ENCODE results near the gene CYP27B1.

CYP27B1 gene

DNA sequence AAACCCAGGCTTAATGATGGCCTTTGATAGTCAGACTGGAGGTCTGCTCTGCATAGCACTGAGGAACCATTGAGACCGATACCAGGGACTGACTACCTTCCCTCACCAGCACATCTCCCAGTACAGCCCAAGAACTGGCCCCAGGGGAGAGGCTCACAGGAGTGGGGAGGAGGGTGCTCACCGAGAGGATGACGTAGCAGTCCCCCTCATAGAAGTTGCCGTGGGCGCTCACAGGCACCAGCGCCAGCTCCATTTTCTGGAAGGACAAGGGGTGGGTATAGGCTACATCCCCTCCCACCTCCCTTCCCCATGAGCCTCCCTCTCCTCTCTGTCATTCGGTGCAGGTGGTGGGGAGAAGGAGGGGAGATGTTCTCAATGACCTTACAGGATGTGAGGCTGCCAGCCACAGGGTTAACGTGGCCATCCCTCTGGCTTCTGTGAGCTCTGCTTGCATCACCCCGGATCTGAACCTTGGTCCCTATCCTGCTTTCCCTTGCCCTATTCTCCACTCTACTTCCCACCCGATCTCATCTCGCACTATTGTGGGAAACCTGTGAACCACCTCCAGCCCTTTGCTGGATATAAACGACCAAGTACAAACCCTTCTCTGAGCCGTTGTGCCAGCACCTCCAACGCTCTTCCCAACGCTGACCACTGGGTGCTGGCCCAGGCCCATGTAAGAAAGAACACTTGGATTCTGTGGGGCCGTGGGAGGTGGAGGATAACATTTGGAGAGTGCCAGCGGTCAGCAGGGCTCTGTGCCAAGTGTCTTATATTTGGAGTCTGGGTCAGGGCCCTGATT is 47.3 kb upstream of the CYP27B1 start:
- TF ChIP-seq FOXM1 (IDR thresholded peaks at IDR 0.05; ENCODE audit: borderline replicate concordance, low read depth): no peak
- TF ChIP-seq CEBPB (IDR thresholded peaks at IDR 0.05): no peak
- no peak for TF ChIP-seq USF1 (IDR thresholded peaks at IDR 0.05)
- TF ChIP-seq, protein P1, sequence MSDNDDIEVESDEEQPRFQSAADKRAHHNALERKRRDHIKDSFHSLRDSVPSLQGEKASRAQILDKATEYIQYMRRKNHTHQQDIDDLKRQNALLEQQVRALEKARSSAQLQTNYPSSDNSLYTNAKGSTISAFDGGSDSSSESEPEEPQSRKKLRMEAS (IDR thresholded peaks at IDR 0.05): no peak
- no peak for TF ChIP-seq TEAD4 (IDR thresholded peaks at IDR 0.05)
- no peak for TF ChIP-seq EGR1 (IDR thresholded peaks at IDR 0.05)
- no peak for TF ChIP-seq RAD21 (IDR thresholded peaks at IDR 0.05; ENCODE audit: low read depth)
- TF ChIP-seq ZBTB7A (IDR thresholded peaks at IDR 0.05; ENCODE audit: low read depth): no peak
- no peak for TF ChIP-seq TAF1 (IDR thresholded peaks at IDR 0.05; ENCODE audit: low read depth)

DNA sequence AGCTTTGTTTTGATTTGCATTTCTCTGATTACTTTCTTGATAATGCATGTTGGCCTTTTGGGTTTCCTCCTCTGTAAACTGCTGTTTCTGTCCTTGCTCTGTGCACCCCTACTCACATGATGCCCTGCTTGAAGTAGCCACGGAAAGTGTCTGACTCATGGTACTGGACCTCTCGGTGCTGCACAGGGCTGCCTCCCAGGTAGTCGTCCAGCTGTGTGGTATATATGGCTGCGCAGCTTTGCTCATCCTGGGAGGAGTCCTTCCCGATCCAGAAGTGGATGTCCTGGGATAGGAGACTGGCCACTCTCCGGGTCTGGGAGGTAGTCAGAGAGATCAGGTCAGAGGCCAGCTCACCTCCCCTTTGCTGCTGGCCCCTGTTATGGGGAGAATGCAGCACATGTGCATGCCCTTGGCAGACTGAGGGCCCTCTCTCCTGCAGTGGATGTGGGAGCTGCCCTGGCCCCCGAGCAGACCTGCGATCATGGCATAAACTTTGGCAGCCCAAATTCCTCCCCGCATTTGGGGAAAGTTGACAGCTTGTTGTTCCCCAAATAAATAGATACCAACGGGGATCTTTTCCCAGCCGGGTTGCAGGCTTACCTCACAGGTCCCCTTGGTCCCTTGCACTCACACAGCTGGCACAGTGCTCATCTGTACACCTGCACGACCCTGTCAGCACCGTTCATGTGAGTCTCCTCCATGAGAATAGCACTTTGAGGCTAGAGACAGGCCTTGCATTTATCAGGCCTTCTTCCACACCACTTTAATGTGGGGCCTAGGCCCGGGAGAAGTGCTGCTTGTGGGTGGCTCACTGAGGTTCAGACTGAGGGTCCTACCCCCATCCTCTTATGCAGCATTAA is 46.5 kb upstream of the CYP27B1 start:
- no peak for TF ChIP-seq CREB1 (IDR thresholded peaks at IDR 0.05; ENCODE audit: low read depth)
- TF ChIP-seq EGR1 (IDR thresholded peaks at IDR 0.05): no peak
- TF ChIP-seq RAD21 (IDR thresholded peaks at IDR 0.05; ENCODE audit: low read depth): no peak
- no peak for TF ChIP-seq TAF1 (IDR thresholded peaks at IDR 0.05; ENCODE audit: low read depth)
- TF ChIP-seq ZBTB7A (IDR thresholded peaks at IDR 0.05; ENCODE audit: low read depth): no peak
- TF ChIP-seq FOXM1 (IDR thresholded peaks at IDR 0.05; ENCODE audit: borderline replicate concordance, low read depth): no peak
- TF ChIP-seq TEAD4 (IDR thresholded peaks at IDR 0.05): no peak
- TF ChIP-seq NFIC (IDR thresholded peaks at IDR 0.05): no peak
- no peak for TF ChIP-seq EP300 (IDR thresholded peaks at IDR 0.05; ENCODE audit: borderline replicate concordance)
- no peak for TF ChIP-seq YY1 (IDR thresholded peaks at IDR 0.05; ENCODE audit: low read depth)
- TF ChIP-seq, protein P2, sequence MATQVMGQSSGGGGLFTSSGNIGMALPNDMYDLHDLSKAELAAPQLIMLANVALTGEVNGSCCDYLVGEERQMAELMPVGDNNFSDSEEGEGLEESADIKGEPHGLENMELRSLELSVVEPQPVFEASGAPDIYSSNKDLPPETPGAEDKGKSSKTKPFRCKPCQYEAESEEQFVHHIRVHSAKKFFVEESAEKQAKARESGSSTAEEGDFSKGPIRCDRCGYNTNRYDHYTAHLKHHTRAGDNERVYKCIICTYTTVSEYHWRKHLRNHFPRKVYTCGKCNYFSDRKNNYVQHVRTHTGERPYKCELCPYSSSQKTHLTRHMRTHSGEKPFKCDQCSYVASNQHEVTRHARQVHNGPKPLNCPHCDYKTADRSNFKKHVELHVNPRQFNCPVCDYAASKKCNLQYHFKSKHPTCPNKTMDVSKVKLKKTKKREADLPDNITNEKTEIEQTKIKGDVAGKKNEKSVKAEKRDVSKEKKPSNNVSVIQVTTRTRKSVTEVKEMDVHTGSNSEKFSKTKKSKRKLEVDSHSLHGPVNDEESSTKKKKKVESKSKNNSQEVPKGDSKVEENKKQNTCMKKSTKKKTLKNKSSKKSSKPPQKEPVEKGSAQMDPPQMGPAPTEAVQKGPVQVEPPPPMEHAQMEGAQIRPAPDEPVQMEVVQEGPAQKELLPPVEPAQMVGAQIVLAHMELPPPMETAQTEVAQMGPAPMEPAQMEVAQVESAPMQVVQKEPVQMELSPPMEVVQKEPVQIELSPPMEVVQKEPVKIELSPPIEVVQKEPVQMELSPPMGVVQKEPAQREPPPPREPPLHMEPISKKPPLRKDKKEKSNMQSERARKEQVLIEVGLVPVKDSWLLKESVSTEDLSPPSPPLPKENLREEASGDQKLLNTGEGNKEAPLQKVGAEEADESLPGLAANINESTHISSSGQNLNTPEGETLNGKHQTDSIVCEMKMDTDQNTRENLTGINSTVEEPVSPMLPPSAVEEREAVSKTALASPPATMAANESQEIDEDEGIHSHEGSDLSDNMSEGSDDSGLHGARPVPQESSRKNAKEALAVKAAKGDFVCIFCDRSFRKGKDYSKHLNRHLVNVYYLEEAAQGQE (IDR thresholded peaks at IDR 0.05; ENCODE audit: low read depth): no peak
- no peak for TF ChIP-seq USF1 (IDR thresholded peaks at IDR 0.05)

DNA sequence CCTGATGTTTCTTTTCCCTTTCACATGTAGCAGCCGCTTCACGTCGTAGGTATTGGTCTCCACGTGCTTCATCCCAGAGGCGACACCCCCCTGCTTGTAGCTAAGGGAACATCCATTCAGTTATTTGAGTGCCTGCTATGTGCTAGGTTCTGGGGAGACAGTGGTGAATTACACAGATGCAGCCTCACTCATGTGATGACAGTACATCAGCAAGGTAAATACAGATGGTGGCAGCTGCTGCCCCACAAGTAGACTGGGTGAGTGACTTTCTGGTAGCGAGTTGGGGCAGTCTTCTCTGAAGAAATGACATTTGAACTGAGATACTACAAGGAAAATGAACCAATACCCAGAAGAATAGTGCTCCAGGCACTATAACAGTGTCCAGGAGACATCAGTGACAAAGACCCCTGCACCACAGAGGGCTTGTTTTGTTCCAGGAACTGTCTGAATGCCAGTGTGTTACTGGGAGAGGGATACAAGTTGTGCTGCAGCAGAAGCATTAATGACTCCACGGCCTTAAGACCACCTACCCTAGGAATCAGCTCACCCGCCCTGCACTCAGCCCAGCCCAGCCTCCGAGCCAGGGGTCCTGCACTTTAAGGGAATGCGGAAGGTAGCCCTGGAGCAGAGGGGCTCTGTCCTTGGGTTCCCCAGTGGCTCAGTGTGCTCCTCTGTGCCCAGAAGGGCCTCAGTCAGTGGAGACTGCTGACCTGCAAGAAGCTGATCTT is 44.3 kb upstream of the CYP27B1 start:
- TF ChIP-seq, protein P1 (IDR thresholded peaks at IDR 0.05): no peak
- TF ChIP-seq USF1 (IDR thresholded peaks at IDR 0.05) (no peak), YY1 (IDR thresholded peaks at IDR 0.05; ENCODE audit: low read depth) (no peak), TEAD4 (IDR thresholded peaks at IDR 0.05) (no peak), TCF12 (IDR thresholded peaks at IDR 0.05; ENCODE audit: low read depth) (no peak), CEBPB (IDR thresholded peaks at IDR 0.05) (no peak), ZBTB7A (IDR thresholded peaks at IDR 0.05; ENCODE audit: low read depth) (no peak), FOXM1 (IDR thresholded peaks at IDR 0.05; ENCODE audit: borderline replicate concordance, low read depth) (no peak)

GRCh38 chr12:57810450-57810849 is 43.6 kb upstream of the CYP27B1 start:
- TF ChIP-seq NFIC (IDR thresholded peaks at IDR 0.05) (peak; percentile 75), USF1 (IDR thresholded peaks at IDR 0.05) (no peak)

DNA sequence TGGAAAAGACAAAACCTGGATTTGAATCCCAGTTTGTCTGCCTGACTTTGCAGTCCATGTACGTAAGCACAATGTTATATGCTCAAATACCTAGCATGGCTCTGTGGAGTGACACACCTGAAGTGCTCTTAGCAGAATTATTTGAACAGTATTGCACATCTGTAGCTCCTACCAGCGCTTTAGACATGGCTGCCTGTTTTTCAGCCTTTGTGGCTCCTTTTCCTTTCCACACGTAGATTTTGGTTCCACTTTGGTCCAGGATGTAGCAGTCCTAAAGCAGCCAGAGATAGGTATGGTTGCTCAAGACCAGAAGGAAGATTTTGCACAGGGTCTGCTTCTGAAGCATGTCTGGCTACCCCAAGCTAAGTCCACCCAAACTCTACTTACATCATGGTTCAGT is 42.5 kb upstream of the CYP27B1 start:
- TF ChIP-seq, protein P2 (IDR thresholded peaks at IDR 0.05; ENCODE audit: low read depth): no peak
- TF ChIP-seq TCF12 (IDR thresholded peaks at IDR 0.05; ENCODE audit: low read depth) (no peak), FOXM1 (IDR thresholded peaks at IDR 0.05; ENCODE audit: borderline replicate concordance, low read depth) (no peak), YY1 (IDR thresholded peaks at IDR 0.05; ENCODE audit: low read depth) (no peak), EGR1 (IDR thresholded peaks at IDR 0.05) (no peak), CEBPB (IDR thresholded peaks at IDR 0.05) (no peak), TEAD4 (IDR thresholded peaks at IDR 0.05) (no peak), NFIC (IDR thresholded peaks at IDR 0.05) (no peak), RAD21 (IDR thresholded peaks at IDR 0.05; ENCODE audit: low read depth) (no peak), ZBTB7A (IDR thresholded peaks at IDR 0.05; ENCODE audit: low read depth) (no peak), EP300 (IDR thresholded peaks at IDR 0.05; ENCODE audit: borderline replicate concordance) (no peak), CREB1 (IDR thresholded peaks at IDR 0.05; ENCODE audit: low read depth) (no peak), USF1 (IDR thresholded peaks at IDR 0.05) (no peak), TAF1 (IDR thresholded peaks at IDR 0.05; ENCODE audit: low read depth) (no peak)
- TF ChIP-seq, protein P1 (IDR thresholded peaks at IDR 0.05): no peak

All from Ishikawa (cell line).